HCT116 (cell line): ENCODE measurements around the gene C2orf92. TPM values are rescaled to one million over a fixed set of nuclear protein-coding genes. Genes with fewer than 3 reads are reported as not detected.

ENCODE experiments used
- ATAC-seq: fragments of 200-7000 bp; cut with Tn5 transposase; 2 replicates; pipeline ENCODE4 v1.9.1; 2020; ENCODE audit warnings: mild to moderate bottlenecking, moderate library complexity
- BruUV-seq: library from RNA; stranded (reverse); fragments of 400-500 nt; replicated peaks from 2 replicates; lab custom pipeline; 2021; lab: Mats Ljungman, UMichigan
- CTCF ChIA-PET: fragments of 300-600 bp; sonication (Branson Sonifier 250); formaldehyde crosslinking; loops from one replicate; lab custom pipeline; 2021; ENCODE audit warnings: antibody characterized with exemption; lab: Charles Lee
- POLR2A ChIA-PET: fragments of 300-600, 350-600 bp; sonication (Branson Sonifier 250); formaldehyde crosslinking; loops from one replicate; lab custom pipeline; 2021; ENCODE audit warnings: antibody characterized with exemption; lab: Charles Lee
- RAD21 ChIA-PET, 2 experiments: fragments of 300-600 bp; sonication (Branson Sonifier 250); formaldehyde crosslinking; loops; one replicate each; lab custom pipeline; 2023; ENCODE audit warnings: low total read pairs in 2 of 2; ENCODE audit not compliant: uncharacterized antibody in 2 of 2, unreplicated experiment in 2 of 2, low non-redundant PET in 1 of 2; lab: Charles Lee
- DNase-seq: peaks from one replicate; pipeline ENCODE4 v3.0.0-alpha.2; 2010; ENCODE audit warnings: low read depth, low spot score
- H2AFZ ChIP-seq: fragments of 200-600 bp; shearing (Covaris generic), sonication (generic); 2 replicates; pipeline ENCODE4 v1.6.1; 2017; ENCODE audit warnings: low read depth, mixed run types, mixed read lengths, antibody characterized with exemption, low read length; ENCODE audit not compliant: poor library complexity, severe bottlenecking
- H3K27ac ChIP-seq: 2 replicates; pipeline ENCODE4 v1.5.1; 2012; ENCODE audit warnings: low read depth, low read length
- H3K27me3 ChIP-seq: fragments of 200-600 bp; sonication (generic); 2 replicates; pipeline ENCODE4 v1.6.1; 2016; ENCODE audit warnings: mixed run types, low read length, mixed read lengths; ENCODE audit not compliant: insufficient read depth
- H3K36me3 ChIP-seq, 2 experiments: fragments of 200-500 bp in 1 of 2; fragments of 200-600 bp in 1 of 2; sonication (Bioruptor generic) in 1 of 2; sonication (generic) in 1 of 2; 2 replicates each; pipeline versions ENCODE4 v1.5.1 to v1.6.1; 2014 to 2016; ENCODE audit warnings: low read length in 2 of 2, inconsistent platforms in 1 of 2, mixed read lengths in 1 of 2, mixed run types in 1 of 2; ENCODE audit not compliant: insufficient read depth in 2 of 2, control insufficient read depth in 1 of 2
- H3K4me1 ChIP-seq, 2 experiments: fragments of 200-600 bp in 1 of 2; sonication (generic) in 1 of 2; 2 replicates each; pipeline versions ENCODE4 v1.5.1 to v1.6.1; 2012 to 2017; ENCODE audit warnings: low read length in 2 of 2, inconsistent platforms in 1 of 2, mild to moderate bottlenecking in 1 of 2, mixed read lengths in 1 of 2, mixed run types in 1 of 2, moderate library complexity in 1 of 2; ENCODE audit not compliant: insufficient read depth in 2 of 2, control insufficient read depth in 1 of 2
- H3K4me2 ChIP-seq: fragments of 200-600 bp; sonication (generic); 2 replicates; pipeline ENCODE4 v1.6.1; 2017; ENCODE audit warnings: mixed run types, low read length, mixed read lengths
- H3K4me3 ChIP-seq, 2 experiments: fragments of 200-600 bp in 1 of 2; sonication (generic) in 1 of 2; replicated peaks in 1 of 2; 2 replicates each; pipeline ENCODE4 v1.5.1; 2011 to 2016; ENCODE audit warnings: low read length in 2 of 2, control low read depth in 1 of 2, low read depth in 1 of 2, mild to moderate bottlenecking in 1 of 2, mixed read lengths in 1 of 2, mixed run types in 1 of 2
- H3K79me2 ChIP-seq: fragments of 200-600 bp; sonication (generic); 2 replicates; pipeline ENCODE4 v1.6.1; 2017; ENCODE audit warnings: mild to moderate bottlenecking, mixed run types, low read length, moderate library complexity, mixed read lengths; ENCODE audit not compliant: insufficient read depth
- H3K9ac ChIP-seq: fragments of 200-600 bp; sonication (generic); 2 replicates; pipeline ENCODE4 v1.6.1; 2016; ENCODE audit warnings: low read length, mixed read lengths
- H3K9me2 ChIP-seq: fragments of 200-600 bp; sonication (generic), shearing (Covaris generic); 2 replicates; pipeline ENCODE4 v1.6.1; 2017; ENCODE audit warnings: mixed run types, mild to moderate bottlenecking, moderate library complexity; ENCODE audit not compliant: insufficient read depth
- H3K9me3 ChIP-seq, 2 experiments: fragments of 200-500 bp in 1 of 2; fragments of 200-600 bp in 1 of 2; sonication (Bioruptor generic) in 1 of 2; sonication (generic) in 1 of 2; 2 replicates each; pipeline ENCODE4 v1.6.1; 2014 to 2017; ENCODE audit warnings: low read length in 2 of 2, mixed read lengths in 2 of 2, inconsistent platforms in 1 of 2, low read depth in 1 of 2, mild to moderate bottlenecking in 1 of 2, mixed run types in 1 of 2, moderate library complexity in 1 of 2; ENCODE audit not compliant: control insufficient read depth in 1 of 2, insufficient read depth in 1 of 2
- H4K20me1 ChIP-seq: fragments of 200-600 bp; sonication (generic), shearing (Covaris generic); 2 replicates; pipeline ENCODE4 v1.6.1; 2017; ENCODE audit warnings: mixed run types, mild to moderate bottlenecking, moderate library complexity; ENCODE audit not compliant: insufficient read depth
- ATF3 ChIP-seq: IDR thresholded peaks from 2 replicates; pipeline ENCODE4 v1.6.1; 2012
- CBX3 ChIP-seq: IDR thresholded peaks from 2 replicates; pipeline ENCODE4 v1.6.1; 2012; ENCODE audit warnings: low read depth
- CEBPB ChIP-seq: IDR thresholded peaks from 2 replicates; pipeline ENCODE4 v1.6.1; 2012; ENCODE audit warnings: low read depth
- CTCF ChIP-seq, 3 experiments: fragments of 200-600 bp in 1 of 3; sonication (generic) in 1 of 3; IDR thresholded peaks in 2 of 3; conservative IDR thresholded peaks in 1 of 3; 2 replicates each; pipeline ENCODE4 v1.5.1; 2012 to 2017; ENCODE audit warnings: low read depth in 2 of 3, low read length in 2 of 3, antibody characterized with exemption in 1 of 3, borderline replicate concordance in 1 of 3, control low read depth in 1 of 3, mild to moderate bottlenecking in 1 of 3, mixed read lengths in 1 of 3, mixed run types in 1 of 3, moderate library complexity in 1 of 3; ENCODE audit not compliant: insufficient read depth in 1 of 3
- EGR1 ChIP-seq: IDR thresholded peaks from 2 replicates; pipeline ENCODE4 v1.6.1; 2012; ENCODE audit warnings: low read depth
- ELF1 ChIP-seq: IDR thresholded peaks from 2 replicates; pipeline ENCODE4 v1.6.1; 2012; ENCODE audit warnings: low read depth, borderline replicate concordance
- EZH2 ChIP-seq: fragments of 200-600 bp; sonication (generic); IDR thresholded peaks from 2 replicates; pipeline ENCODE4 v1.6.1; 2017; ENCODE audit warnings: antibody characterized with exemption, mixed run types
- EZH2phosphoT487 ChIP-seq: fragments of 200-600 bp; IDR thresholded peaks from 2 replicates; pipeline ENCODE4 v1.6.1; 2018; ENCODE audit warnings: antibody characterized with exemption, borderline replicate concordance
- FOSL1 ChIP-seq: IDR thresholded peaks from 2 replicates; pipeline ENCODE4 v1.6.1; 2012; ENCODE audit warnings: low read depth
- JUND ChIP-seq: IDR thresholded peaks from 2 replicates; pipeline ENCODE4 v1.6.1; 2012
- POLR2A ChIP-seq: IDR thresholded peaks from 2 replicates; pipeline ENCODE4 v1.7.0; 2011; ENCODE audit warnings: borderline replicate concordance; ENCODE audit not compliant: insufficient read depth, insufficient read length; ENCODE audit errors: extremely low read depth
- POLR2AphosphoS5 ChIP-seq: IDR thresholded peaks from 2 replicates; pipeline ENCODE4 v1.6.1; 2011; ENCODE audit warnings: mild to moderate bottlenecking, low read depth, low read length, moderate library complexity
- RAD21 ChIP-seq: IDR thresholded peaks from 2 replicates; pipeline ENCODE4 v1.6.1; 2012; ENCODE audit warnings: low read depth, mild to moderate bottlenecking
- SIN3A ChIP-seq: IDR thresholded peaks from 2 replicates; pipeline ENCODE4 v1.6.1; 2012; ENCODE audit warnings: low read depth
- SP1 ChIP-seq: IDR thresholded peaks from 2 replicates; pipeline ENCODE4 v1.6.1; 2012; ENCODE audit warnings: low read depth
- SRF ChIP-seq: IDR thresholded peaks from 2 replicates; pipeline ENCODE4 v1.6.1; 2012; ENCODE audit warnings: low read depth
- TCF7L2 ChIP-seq: IDR thresholded peaks from 2 replicates; pipeline ENCODE4 v1.7.0; 2011; ENCODE audit warnings: borderline replicate concordance, inconsistent platforms; ENCODE audit not compliant: insufficient read depth, insufficient read length; ENCODE audit errors: extremely low read depth
- ZFX ChIP-seq: fragments of 450-650 bp; IDR thresholded peaks from 2 replicates; pipeline ENCODE4 v1.6.1; 2017
- ZNF274 ChIP-seq: fragments of 200-500 bp; sonication (Bioruptor generic); IDR thresholded peaks from 2 replicates; pipeline ENCODE4 v1.6.1; 2014; ENCODE audit warnings: mild to moderate bottlenecking, low read depth, low read length, inconsistent platforms
- intact Hi-C: fragments of 100-400 bp; cut with micrococcal nuclease; formaldehyde crosslinking; loops from 2 replicates; pipeline ENCODE4 v1.10.0; 2022
- total RNA-seq: library from RNA; stranded (reverse); gene quantifications from one replicate; pipeline ENCODE4 v1.2.1, GENCODE V29; 2021; ENCODE audit not compliant: unreplicated experiment

The C2orf92 gene
- total RNA-seq, 1 experiment from 2014 or later: 3.0 TPM

GRCh38 chr2:97734061-97735051, 64.8 kb downstream of the C2orf92 start:
- ChIA-PET POLR2A (no interaction called here), RAD21 (no interaction called here), CTCF (no interaction called here)
- no peaks in the 10 kb centered on the region for H3K27me3 ChIP-seq
- no peaks in the 10 kb centered on the region for H3K9me3 ChIP-seq
- ATAC-seq (no peak), DNase-seq (no peak)
- no TSS peak for BruUV-seq
- H2AFZ ChIP-seq: no peak overlapping the region
- no peaks in the 10 kb centered on the region for H4K20me1 ChIP-seq
- no peak overlapping the region for H3K27ac ChIP-seq
- H3K4me1 ChIP-seq: peaks cover 0 to 5% of the 10 kb centered on the region in 2 experiments; a peak in 2 of 4 replicates
- H3K9ac ChIP-seq: no peak overlapping the region
- no peaks in the 10 kb centered on the region for H3K36me3 ChIP-seq
- no peak for TF ChIP-seq SIN3A
- no peak for TF ChIP-seq CTCF (IDR thresholded peaks at IDR 0.05 in 2 of 3, conservative IDR thresholded peaks at IDR 0.05 in 1 of 3; ENCODE audit: borderline replicate concordance in 1 of 3, insufficient read depth in 1 of 3, low read depth in 2 of 3, low read length in 2 of 3)
- TF ChIP-seq EZH2: no peak
- no peak for TF ChIP-seq FOSL1
- no peak for TF ChIP-seq ATF3
- TF ChIP-seq ELF1: no peak
- TF ChIP-seq SP1: no peak
- no peak for TF ChIP-seq ZFX
- TF ChIP-seq RAD21: no peak
- no peak for TF ChIP-seq EGR1
- no peak for TF ChIP-seq POLR2AphosphoS5
- no peak for TF ChIP-seq SRF
- TF ChIP-seq POLR2A: no peak
- no peak for TF ChIP-seq CEBPB
- TF ChIP-seq CBX3: no peak
- TF ChIP-seq JUND: no peak
- TF ChIP-seq EZH2phosphoT487: no peak
- no peak for TF ChIP-seq ZNF274
- TF ChIP-seq TCF7L2: no peak
- intact Hi-C loops: no loop called here
- H3K4me3 ChIP-seq: no peak overlapping the region
- H3K79me2 ChIP-seq: no peaks in the 10 kb centered on the region
- no peaks in the 10 kb centered on the region for H3K9me2 ChIP-seq
- no peak overlapping the region for H3K4me2 ChIP-seq
